ENCODE measurements around the gene MPDZ. TPM values are rescaled to one million over a fixed set of nuclear protein-coding genes. Genes with fewer than 3 reads are reported as not detected.

MPDZ gene
- total RNA-seq, 1 experiment from 2014 or later: 16.6 TPM

DNA sequence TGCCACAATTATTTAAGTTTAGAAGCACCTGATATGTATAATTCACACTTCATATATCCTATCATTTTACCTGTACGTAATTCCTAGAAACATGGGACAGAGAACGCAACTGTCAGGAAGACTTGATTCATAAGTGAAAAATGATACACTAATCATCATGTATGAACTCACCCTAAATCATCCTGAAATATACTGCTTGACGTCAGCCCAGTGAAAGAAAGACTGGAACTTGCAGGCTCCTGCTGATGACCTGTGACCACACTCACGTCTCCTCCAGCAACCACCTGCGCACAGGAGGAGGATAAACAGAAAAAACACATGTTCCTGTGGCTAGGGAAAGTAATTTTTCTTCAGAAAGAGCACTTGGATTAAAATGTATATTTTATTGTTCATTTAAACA lies 169.7 kb downstream of the MPDZ start:
- ATAC-seq (no peak), DNase-seq (ENCODE audit: low read depth, low spot score) (no peak)
- intact Hi-C loops (cut with micrococcal nuclease; ENCODE audit: unreplicated experiment): no loop called here
- no peaks in the 10 kb centered on the region for H3K9me3 ChIP-seq (ENCODE audit: control insufficient read depth, insufficient read depth, low read depth, low read length)
- ChIA-PET POLR2A (no interaction called here), CTCF (no interaction called here)
- no peaks in the 10 kb centered on the region for H3K27me3 ChIP-seq (ENCODE audit: control insufficient read depth, insufficient read depth, low read length)
- TF ChIP-seq, protein P1, sequence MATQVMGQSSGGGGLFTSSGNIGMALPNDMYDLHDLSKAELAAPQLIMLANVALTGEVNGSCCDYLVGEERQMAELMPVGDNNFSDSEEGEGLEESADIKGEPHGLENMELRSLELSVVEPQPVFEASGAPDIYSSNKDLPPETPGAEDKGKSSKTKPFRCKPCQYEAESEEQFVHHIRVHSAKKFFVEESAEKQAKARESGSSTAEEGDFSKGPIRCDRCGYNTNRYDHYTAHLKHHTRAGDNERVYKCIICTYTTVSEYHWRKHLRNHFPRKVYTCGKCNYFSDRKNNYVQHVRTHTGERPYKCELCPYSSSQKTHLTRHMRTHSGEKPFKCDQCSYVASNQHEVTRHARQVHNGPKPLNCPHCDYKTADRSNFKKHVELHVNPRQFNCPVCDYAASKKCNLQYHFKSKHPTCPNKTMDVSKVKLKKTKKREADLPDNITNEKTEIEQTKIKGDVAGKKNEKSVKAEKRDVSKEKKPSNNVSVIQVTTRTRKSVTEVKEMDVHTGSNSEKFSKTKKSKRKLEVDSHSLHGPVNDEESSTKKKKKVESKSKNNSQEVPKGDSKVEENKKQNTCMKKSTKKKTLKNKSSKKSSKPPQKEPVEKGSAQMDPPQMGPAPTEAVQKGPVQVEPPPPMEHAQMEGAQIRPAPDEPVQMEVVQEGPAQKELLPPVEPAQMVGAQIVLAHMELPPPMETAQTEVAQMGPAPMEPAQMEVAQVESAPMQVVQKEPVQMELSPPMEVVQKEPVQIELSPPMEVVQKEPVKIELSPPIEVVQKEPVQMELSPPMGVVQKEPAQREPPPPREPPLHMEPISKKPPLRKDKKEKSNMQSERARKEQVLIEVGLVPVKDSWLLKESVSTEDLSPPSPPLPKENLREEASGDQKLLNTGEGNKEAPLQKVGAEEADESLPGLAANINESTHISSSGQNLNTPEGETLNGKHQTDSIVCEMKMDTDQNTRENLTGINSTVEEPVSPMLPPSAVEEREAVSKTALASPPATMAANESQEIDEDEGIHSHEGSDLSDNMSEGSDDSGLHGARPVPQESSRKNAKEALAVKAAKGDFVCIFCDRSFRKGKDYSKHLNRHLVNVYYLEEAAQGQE (IDR thresholded peaks at IDR 0.05; ENCODE audit: insufficient read depth in 1 of 2, low read depth in 2 of 2, low read length in 1 of 2): no peak
- TF ChIP-seq SIN3A (IDR thresholded peaks at IDR 0.05; ENCODE audit: borderline replicate concordance, insufficient read depth, low read depth, low read length): no peak
- TF ChIP-seq, protein P2, sequence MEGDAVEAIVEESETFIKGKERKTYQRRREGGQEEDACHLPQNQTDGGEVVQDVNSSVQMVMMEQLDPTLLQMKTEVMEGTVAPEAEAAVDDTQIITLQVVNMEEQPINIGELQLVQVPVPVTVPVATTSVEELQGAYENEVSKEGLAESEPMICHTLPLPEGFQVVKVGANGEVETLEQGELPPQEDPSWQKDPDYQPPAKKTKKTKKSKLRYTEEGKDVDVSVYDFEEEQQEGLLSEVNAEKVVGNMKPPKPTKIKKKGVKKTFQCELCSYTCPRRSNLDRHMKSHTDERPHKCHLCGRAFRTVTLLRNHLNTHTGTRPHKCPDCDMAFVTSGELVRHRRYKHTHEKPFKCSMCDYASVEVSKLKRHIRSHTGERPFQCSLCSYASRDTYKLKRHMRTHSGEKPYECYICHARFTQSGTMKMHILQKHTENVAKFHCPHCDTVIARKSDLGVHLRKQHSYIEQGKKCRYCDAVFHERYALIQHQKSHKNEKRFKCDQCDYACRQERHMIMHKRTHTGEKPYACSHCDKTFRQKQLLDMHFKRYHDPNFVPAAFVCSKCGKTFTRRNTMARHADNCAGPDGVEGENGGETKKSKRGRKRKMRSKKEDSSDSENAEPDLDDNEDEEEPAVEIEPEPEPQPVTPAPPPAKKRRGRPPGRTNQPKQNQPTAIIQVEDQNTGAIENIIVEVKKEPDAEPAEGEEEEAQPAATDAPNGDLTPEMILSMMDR (IDR thresholded peaks at IDR 0.05): no peak
- no peak for TF ChIP-seq TCF7L2 (IDR thresholded peaks at IDR 0.05; ENCODE audit: low read depth, low read length)
- no peak for TF ChIP-seq POLR2AphosphoS5 (IDR thresholded peaks at IDR 0.05; ENCODE audit: low read depth, low read length)
- no peak overlapping the region for H3K4me3 ChIP-seq (ENCODE audit: low read depth in 2 of 2, low read length in 2 of 2)
- in situ Hi-C loops (cut with HindIII; ENCODE audit: low pct_unique_long_range_greater_than_20kb, low sequenced_read_pairs): no loop called here
- H3K4me1 ChIP-seq (ENCODE audit: control insufficient read depth, insufficient read depth, low read length): no peaks in the 10 kb centered on the region
- no peak overlapping the region for H3K27ac ChIP-seq (ENCODE audit: low read length)
- no peaks in the 10 kb centered on the region; the same call in 1 of the 2 replicates for H3K36me3 ChIP-seq (ENCODE audit: control insufficient read depth, insufficient read depth, low read length)
- no TSS peak for BruUV-seq (replicated peaks)

DNA sequence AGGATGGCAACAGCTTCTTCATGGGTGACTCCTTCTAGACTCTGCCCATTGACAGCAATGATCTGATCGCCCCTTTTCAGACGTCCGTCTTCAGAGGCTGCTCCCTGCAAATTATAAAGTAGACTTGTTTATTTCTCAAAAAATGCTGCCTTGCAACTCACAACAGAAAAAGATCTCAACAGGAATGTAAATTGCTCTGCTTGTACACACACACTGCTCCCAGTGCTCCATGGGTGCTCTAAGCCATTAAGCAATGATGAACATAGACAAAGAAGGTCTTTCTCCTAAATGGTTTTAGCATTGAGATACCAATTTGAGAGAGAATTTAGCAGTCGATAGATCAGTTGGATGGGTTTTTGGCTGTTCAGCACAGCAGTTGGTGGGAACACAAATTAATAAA lies 172.5 kb downstream of the MPDZ start:
- in situ Hi-C loops (cut with HindIII; ENCODE audit: low pct_unique_long_range_greater_than_20kb, low sequenced_read_pairs): no loop called here
- Histone ChIP-seq H3K27ac (ENCODE audit: low read length) (no peak overlapping the region), H3K4me3 (ENCODE audit: low read depth in 2 of 2, low read length in 2 of 2) (no peak overlapping the region), H3K9me3 (ENCODE audit: control insufficient read depth, insufficient read depth, low read depth, low read length) (no peaks in the 10 kb centered on the region), H3K36me3 (ENCODE audit: control insufficient read depth, insufficient read depth, low read length) (no peaks in the 10 kb centered on the region; the same call in 1 of the 2 replicates), H3K4me1 (ENCODE audit: control insufficient read depth, insufficient read depth, low read length) (no peaks in the 10 kb centered on the region), H3K27me3 (ENCODE audit: control insufficient read depth, insufficient read depth, low read length) (no peaks in the 10 kb centered on the region)
- no TSS peak for BruUV-seq (replicated peaks)
- intact Hi-C loops (cut with micrococcal nuclease; ENCODE audit: unreplicated experiment): no loop called here
- ChIA-PET POLR2A (no interaction called here), CTCF (no interaction called here)
- DNase-seq (ENCODE audit: low read depth, low spot score): no peak
- TF ChIP-seq POLR2AphosphoS5 (IDR thresholded peaks at IDR 0.05; ENCODE audit: low read depth, low read length): no peak
- TF ChIP-seq TCF7L2 (IDR thresholded peaks at IDR 0.05; ENCODE audit: low read depth, low read length): no peak
- TF ChIP-seq, protein P1 (IDR thresholded peaks at IDR 0.05; ENCODE audit: insufficient read depth in 1 of 2, low read depth in 2 of 2, low read length in 1 of 2): no peak
- TF ChIP-seq SIN3A (IDR thresholded peaks at IDR 0.05; ENCODE audit: borderline replicate concordance, insufficient read depth, low read depth, low read length): no peak
- TF ChIP-seq, protein P2 (IDR thresholded peaks at IDR 0.05): no peak
- no peak for ATAC-seq
